Parathyroid adenoma (tissue), 2 donors: ENCODE measurements around the gene SMAD4.
"Not testable (repeated sequence)": the region's sequence is repeated elsewhere in the genome, so short reads cannot be mapped to it uniquely, and the experiment has no call there.

ENCODE experiments used
- H2AFZ ChIP-seq: fragments of 300-600 bp; sonication (generic); one replicate; pipeline ENCODE4 v1.7.0; 2017; ENCODE audit warnings: antibody characterized with exemption, mild to moderate bottlenecking
- H3K27ac ChIP-seq: fragments of 300-600 bp; sonication (generic); one replicate; pipeline ENCODE4 v1.7.0; 2017
- H3K27me3 ChIP-seq: fragments of 300-600 bp; sonication (generic); one replicate; pipeline ENCODE4 v1.7.0; 2017; ENCODE audit warnings: low read length; ENCODE audit not compliant: control insufficient read depth, insufficient read depth
- H3K36me3 ChIP-seq: fragments of 300-600 bp; sonication (generic); one replicate; pipeline ENCODE4 v1.7.0; 2017; ENCODE audit warnings: low read length; ENCODE audit not compliant: control insufficient read depth, insufficient read depth
- H3K4me1 ChIP-seq: fragments of 300-600 bp; sonication (generic); one replicate; pipeline ENCODE4 v1.7.0; 2017; ENCODE audit warnings: control low read depth
- H3K4me2 ChIP-seq: fragments of 300-600 bp; sonication (generic); one replicate; pipeline ENCODE4 v1.7.0; 2017; ENCODE audit warnings: low read length
- H3K4me3 ChIP-seq: fragments of 300-600 bp; sonication (generic); one replicate; pipeline ENCODE4 v1.7.0; 2017; ENCODE audit warnings: low read depth, low read length
- H3K79me2 ChIP-seq: fragments of 300-600 bp; sonication (generic); one replicate; pipeline ENCODE4 v1.7.0; 2017; ENCODE audit warnings: control low read depth
- H3K9ac ChIP-seq: fragments of 300-600 bp; sonication (generic); one replicate; pipeline ENCODE4 v1.7.0; 2017; ENCODE audit warnings: mild to moderate bottlenecking
- H3K9me3 ChIP-seq: fragments of 300-600 bp; sonication (generic); one replicate; pipeline ENCODE4 v1.7.0; 2017; ENCODE audit warnings: low read length; ENCODE audit not compliant: control insufficient read depth
- TF ChIP-seq, protein P1 (sequence below): fragments of 300-600 bp; sonication (generic); IDR thresholded peaks from one replicate; pipeline ENCODE4 v1.7.0; 2017; ENCODE audit warnings: antibody characterized with exemption, mild to moderate bottlenecking
- donor health status: primary hyperparathyroidism.

The SMAD4 gene

DNA sequence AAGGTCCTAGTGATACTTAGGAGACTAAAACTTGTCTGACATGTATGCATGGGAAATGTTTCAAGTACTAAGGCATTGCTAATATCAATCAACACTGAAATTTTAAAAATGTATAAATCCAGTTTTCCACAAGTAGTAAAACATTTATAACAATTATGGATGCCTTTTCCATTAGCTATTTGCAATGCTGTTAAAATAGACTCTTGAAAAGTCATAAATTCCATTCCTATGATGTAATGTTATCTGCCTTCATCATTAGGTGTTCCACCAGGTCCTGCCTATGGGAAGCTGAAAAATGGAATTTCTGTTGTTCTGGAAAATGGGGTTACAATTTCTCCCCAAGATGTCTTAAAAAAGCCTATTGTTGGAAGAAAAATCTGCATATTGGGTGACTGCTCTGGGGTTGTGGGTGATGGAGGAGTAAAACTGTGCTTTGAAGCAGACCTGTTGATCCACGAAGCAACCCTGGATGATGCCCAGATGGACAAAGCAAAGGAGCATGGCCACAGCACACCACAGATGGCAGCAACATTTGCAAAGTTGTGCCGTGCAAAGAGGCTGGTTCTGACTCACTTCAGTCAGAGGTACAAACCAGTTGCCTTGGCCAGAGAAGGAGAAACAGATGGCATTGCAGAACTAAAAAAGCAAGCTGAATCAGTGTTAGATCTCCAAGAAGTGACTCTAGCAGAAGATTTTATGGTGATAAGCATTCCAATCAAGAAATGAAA is 43.5 kb upstream of the SMAD4 start:
- H3K4me1 ChIP-seq = peaks cover 8% of the 10 kb centered on the region
- no peak overlapping the region for H3K4me3 ChIP-seq
- H3K9me3 ChIP-seq = no peaks in the 10 kb centered on the region
- no peaks in the 10 kb centered on the region for H3K79me2 ChIP-seq
- no peak overlapping the region for H3K27ac ChIP-seq
- H3K36me3 ChIP-seq = no peaks in the 10 kb centered on the region
- no peak overlapping the region for H3K4me2 ChIP-seq
- no peak overlapping the region for H3K9ac ChIP-seq
- TF ChIP-seq, protein P1, sequence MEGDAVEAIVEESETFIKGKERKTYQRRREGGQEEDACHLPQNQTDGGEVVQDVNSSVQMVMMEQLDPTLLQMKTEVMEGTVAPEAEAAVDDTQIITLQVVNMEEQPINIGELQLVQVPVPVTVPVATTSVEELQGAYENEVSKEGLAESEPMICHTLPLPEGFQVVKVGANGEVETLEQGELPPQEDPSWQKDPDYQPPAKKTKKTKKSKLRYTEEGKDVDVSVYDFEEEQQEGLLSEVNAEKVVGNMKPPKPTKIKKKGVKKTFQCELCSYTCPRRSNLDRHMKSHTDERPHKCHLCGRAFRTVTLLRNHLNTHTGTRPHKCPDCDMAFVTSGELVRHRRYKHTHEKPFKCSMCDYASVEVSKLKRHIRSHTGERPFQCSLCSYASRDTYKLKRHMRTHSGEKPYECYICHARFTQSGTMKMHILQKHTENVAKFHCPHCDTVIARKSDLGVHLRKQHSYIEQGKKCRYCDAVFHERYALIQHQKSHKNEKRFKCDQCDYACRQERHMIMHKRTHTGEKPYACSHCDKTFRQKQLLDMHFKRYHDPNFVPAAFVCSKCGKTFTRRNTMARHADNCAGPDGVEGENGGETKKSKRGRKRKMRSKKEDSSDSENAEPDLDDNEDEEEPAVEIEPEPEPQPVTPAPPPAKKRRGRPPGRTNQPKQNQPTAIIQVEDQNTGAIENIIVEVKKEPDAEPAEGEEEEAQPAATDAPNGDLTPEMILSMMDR = no peak
- no peaks in the 10 kb centered on the region for H3K27me3 ChIP-seq
- no peak overlapping the region for H2AFZ ChIP-seq

DNA sequence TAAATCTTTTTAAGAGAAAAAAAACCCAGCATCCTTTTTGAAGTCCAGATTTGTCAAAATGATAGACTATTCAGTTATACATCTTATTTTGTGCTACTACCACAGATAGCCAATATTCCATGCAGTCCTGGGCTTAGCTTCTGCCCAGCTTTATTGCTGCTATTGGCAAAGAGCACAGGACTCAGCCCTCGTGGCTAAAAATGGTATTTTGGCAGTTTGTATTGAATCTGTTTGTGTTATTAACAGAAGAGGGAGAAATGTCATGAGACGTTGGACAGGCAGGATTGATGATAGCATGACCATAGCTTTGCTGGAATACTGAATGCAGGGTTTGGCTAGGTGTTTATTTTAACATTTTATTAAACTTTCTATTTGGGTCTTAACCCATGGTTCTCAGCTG is 42.8 kb upstream of the SMAD4 start:
- TF ChIP-seq, protein P1 = no peak
- H3K27me3 ChIP-seq = no peaks in the 10 kb centered on the region
- H3K27ac ChIP-seq = no peak overlapping the region

DNA sequence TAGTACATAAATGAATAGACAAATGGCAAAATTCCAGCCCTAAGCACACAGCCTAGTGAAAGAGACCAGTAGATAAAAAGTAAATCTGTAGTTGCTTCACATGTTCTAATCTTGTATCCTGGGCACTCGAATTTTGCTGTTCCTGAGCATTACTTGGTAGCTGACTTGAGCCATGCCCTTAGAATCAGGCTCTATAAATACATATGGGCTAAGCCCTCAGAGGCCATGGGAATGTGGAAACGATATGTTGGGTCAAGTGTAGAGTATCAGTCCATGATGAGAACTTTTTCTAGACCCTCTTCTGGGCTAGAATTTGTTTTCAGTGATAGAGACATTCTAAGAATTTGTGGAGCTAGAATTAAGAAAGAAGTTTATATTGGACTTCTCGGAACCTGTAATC is 40.3 kb upstream of the SMAD4 start:
- no peaks in the 10 kb centered on the region for H3K36me3 ChIP-seq
- H3K4me3 ChIP-seq = no peak overlapping the region
- TF ChIP-seq, protein P1 = no peak
- H3K9ac ChIP-seq = no peak overlapping the region
- H3K27me3 ChIP-seq = no peaks in the 10 kb centered on the region
- H2AFZ ChIP-seq = no peak overlapping the region
- H3K27ac ChIP-seq = no peak overlapping the region
- H3K4me2 ChIP-seq = no peak overlapping the region
- H3K4me1 ChIP-seq = peaks cover 8% of the 10 kb centered on the region
- H3K79me2 ChIP-seq = peaks cover 1% of the 10 kb centered on the region
- no peaks in the 10 kb centered on the region for H3K9me3 ChIP-seq

More for the DNA sequence above, 42.8 kb upstream of the SMAD4 start:
- Histone ChIP-seq H3K4me3 (no peak overlapping the region), H3K9ac (no peak overlapping the region), H2AFZ (no peak overlapping the region), H3K79me2 (no peaks in the 10 kb centered on the region), H3K4me2 (no peak overlapping the region), H3K9me3 (no peaks in the 10 kb centered on the region), H3K4me1 (peaks cover 8% of the 10 kb centered on the region), H3K36me3 (no peaks in the 10 kb centered on the region)

DNA sequence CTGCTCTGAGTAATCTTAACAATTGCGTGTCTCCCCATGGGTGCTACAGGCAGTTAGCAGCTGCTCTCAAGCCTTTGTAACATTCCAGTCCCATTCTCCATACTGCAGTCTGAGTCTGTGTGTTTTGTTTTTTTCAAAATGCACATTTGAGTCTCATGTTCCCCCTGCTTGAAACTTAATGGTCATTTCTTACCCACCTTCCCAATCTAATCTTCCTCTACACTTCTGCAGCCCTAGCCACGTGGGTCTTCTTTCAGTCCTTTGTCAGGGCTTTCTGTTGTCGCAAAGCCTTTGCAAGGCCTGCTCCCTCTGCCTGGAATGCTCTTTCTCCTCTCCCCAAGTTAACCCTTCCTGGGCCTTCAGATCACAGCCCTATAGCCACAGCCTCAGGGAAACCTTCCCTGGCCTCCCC is 37.7 kb upstream of the SMAD4 start:
- no peak overlapping the region for H3K4me3 ChIP-seq
- TF ChIP-seq, protein P1 = no peak

DNA sequence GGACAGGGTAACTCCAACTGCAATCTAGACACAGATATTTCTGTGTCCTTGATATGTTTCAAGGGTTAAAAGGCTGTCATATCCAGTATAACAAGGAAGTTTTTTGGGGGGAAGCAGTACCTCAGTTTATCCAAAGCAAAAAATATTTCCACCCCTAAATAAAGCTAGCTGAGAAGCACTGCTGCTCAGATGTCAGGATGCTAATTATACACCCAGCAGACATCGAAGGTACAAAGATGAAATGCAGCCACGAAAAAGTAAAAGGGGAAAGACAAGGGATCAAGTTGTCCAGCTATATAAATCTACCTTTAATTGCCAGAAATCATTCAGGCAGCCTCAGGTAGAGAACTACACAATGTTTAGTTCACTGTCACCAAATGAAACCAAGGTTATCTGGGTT is 36.0 kb upstream of the SMAD4 start:
- Histone ChIP-seq H3K9ac (no peak overlapping the region), H3K4me2 (no peak overlapping the region), H3K4me3 (no peak overlapping the region), H3K79me2 (peaks cover 4% of the 10 kb centered on the region), H3K27me3 (no peaks in the 10 kb centered on the region), H2AFZ (no peak overlapping the region), H3K27ac (no peak overlapping the region), H3K9me3 (no peaks in the 10 kb centered on the region), H3K36me3 (no peaks in the 10 kb centered on the region), H3K4me1 (no peaks in the 10 kb centered on the region)
- TF ChIP-seq, protein P1 = no peak

More for the DNA sequence above, 37.7 kb upstream of the SMAD4 start:
- Histone ChIP-seq H3K9me3 (no peaks in the 10 kb centered on the region), H3K79me2 (peaks cover 4% of the 10 kb centered on the region), H2AFZ (no peak overlapping the region), H3K4me1 (peaks cover 2% of the 10 kb centered on the region), H3K4me2 (no peak overlapping the region), H3K9ac (no peak overlapping the region), H3K36me3 (no peaks in the 10 kb centered on the region), H3K27ac (no peak overlapping the region), H3K27me3 (no peaks in the 10 kb centered on the region)

DNA sequence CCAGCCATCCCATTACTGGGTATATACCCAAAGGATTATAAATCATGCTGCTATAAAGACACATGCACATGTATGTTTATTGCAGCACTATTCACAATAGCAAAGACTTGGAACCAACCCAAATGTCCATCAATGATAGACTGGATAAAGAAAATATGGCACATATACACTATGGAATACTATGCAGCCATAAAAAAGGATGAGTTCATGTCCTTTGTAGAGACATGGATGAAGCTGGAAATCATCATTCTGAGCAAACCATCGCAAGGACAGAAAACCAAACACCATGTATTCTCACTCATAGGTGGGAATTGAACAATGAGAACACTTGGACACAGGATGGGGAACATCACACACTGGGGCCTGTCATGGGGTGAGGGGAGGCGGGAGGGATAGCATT is 26.8 kb upstream of the SMAD4 start:
- not testable (repeated sequence) for H3K27ac ChIP-seq, H3K36me3 ChIP-seq, H3K4me1 ChIP-seq, H3K4me3 ChIP-seq, H3K9me3 ChIP-seq, H3K79me2 ChIP-seq, H3K9ac ChIP-seq, H3K4me2 ChIP-seq, H2AFZ ChIP-seq, H3K27me3 ChIP-seq
